Progenitor cell of endocrine pancreas (in vitro differentiated cells): ENCODE data around the gene ITGB7. TPM values are rescaled to one million over a fixed set of nuclear protein-coding genes. Genes with fewer than 3 reads are reported as not detected.
"Not testable (repeated sequence)": the region's sequence is repeated elsewhere in the genome, so short reads cannot be mapped to it uniquely, and the experiment has no call there.

Experiments
- DNase-seq: peaks from one replicate; pipeline ENCODE4 v3.0.0; 2021; ENCODE audit warnings: low spot score; ENCODE audit not compliant: unreplicated experiment
- H3K27ac Mint-ChIP-seq: 2 replicates; pipeline ENCODE4 v1.8.0; 2021; ENCODE audit warnings: mild to moderate bottlenecking, moderate library complexity, mixed read lengths
- H3K27me3 Mint-ChIP-seq: 2 replicates; pipeline ENCODE4 v1.8.0; 2021; ENCODE audit warnings: mixed read lengths
- H3K36me3 Mint-ChIP-seq: 2 replicates; pipeline ENCODE4 v1.8.0; 2022; ENCODE audit warnings: mixed read lengths; ENCODE audit not compliant: insufficient read depth
- H3K4me1 Mint-ChIP-seq: 2 replicates; pipeline ENCODE4 v1.8.0; 2021; ENCODE audit warnings: low read depth, mixed read lengths
- H3K4me3 Mint-ChIP-seq: 2 replicates; pipeline ENCODE4 v1.8.0; 2021; ENCODE audit warnings: low read depth, mild to moderate bottlenecking, moderate library complexity, mixed read lengths
- H3K9me3 Mint-ChIP-seq: 2 replicates; pipeline ENCODE4 v1.8.0; 2021; ENCODE audit warnings: low read depth, mixed read lengths
- total RNA-seq: library from RNA; stranded (reverse); gene quantifications from 2 replicates; pipeline ENCODE4 v1.2.1, GENCODE V29; 2021
- TF ChIP-seq, protein P1 (sequence below): fragments of 200-600 bp; sonication (generic); IDR thresholded peaks from one replicate; pipeline ENCODE4 v1.5.0; 2021; ENCODE audit warnings: antibody characterized with exemption, mild to moderate bottlenecking; ENCODE audit not compliant: unreplicated experiment

The ITGB7 gene
- total RNA-seq, 1 donor from 2014 or later = 0.29 TPM

DNA sequence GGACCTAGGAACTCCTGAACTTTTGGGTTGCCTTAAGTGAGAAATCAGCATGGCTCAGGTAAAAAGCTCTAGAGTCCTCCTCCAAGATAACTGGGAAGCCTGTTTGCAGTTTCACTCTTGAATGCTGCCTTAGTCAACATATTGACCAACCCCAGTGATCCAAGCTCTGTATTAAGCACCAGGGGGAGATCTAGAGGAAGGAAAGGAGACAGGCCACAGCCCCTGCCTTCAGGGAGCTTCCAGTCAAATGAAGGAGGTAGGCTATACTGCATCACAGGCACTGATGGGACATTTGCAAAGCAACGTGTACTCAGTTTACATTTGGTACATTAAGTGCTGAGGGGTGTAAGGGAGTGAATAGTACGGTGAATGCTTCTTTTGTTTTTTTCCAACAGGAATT, 25.1 kb downstream of the ITGB7 start:
- Mint-ChIP-seq H3K4me3 (peak overlapping the region; percentile 85), H3K4me1 (peaks cover 33% of the 10 kb centered on the region), H3K36me3 (peaks cover 26% of the 10 kb centered on the region), H3K27me3 (no peaks in the 10 kb centered on the region), H3K9me3 (no peaks in the 10 kb centered on the region), H3K27ac (peak overlapping the region; percentile 94)
- no peak for DNase-seq
- TF ChIP-seq, protein P1, sequence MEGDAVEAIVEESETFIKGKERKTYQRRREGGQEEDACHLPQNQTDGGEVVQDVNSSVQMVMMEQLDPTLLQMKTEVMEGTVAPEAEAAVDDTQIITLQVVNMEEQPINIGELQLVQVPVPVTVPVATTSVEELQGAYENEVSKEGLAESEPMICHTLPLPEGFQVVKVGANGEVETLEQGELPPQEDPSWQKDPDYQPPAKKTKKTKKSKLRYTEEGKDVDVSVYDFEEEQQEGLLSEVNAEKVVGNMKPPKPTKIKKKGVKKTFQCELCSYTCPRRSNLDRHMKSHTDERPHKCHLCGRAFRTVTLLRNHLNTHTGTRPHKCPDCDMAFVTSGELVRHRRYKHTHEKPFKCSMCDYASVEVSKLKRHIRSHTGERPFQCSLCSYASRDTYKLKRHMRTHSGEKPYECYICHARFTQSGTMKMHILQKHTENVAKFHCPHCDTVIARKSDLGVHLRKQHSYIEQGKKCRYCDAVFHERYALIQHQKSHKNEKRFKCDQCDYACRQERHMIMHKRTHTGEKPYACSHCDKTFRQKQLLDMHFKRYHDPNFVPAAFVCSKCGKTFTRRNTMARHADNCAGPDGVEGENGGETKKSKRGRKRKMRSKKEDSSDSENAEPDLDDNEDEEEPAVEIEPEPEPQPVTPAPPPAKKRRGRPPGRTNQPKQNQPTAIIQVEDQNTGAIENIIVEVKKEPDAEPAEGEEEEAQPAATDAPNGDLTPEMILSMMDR = no peak

- Mint-ChIP-seq H3K4me1 (peaks cover 33% of the 10 kb centered on the region), H3K27me3 (no peaks in the 10 kb centered on the region), H3K9me3 (no peaks in the 10 kb centered on the region), H3K4me3 (peak overlapping the region; percentile 85), H3K27ac (peak overlapping the region; percentile 94), H3K36me3 (peaks cover 20% of the 10 kb centered on the region)
- DNase-seq = peak; percentile 77
- TF ChIP-seq, protein P1 = no peak
Observed at GRCh38 chr12:53180931-53181645, 26.0 kb downstream of the ITGB7 start.

GRCh38 chr12:53180220-53180930, 26.7 kb downstream of the ITGB7 start, which contains the start of the genes CSAD and ZNF740:
Gene CSAD (minus strand): TSS chr12:53180925. CDS start chr12:53173470, 7,455 bp downstream.
Gene ZNF740 (plus strand): TSS chr12:53180722. CDS start chr12:53181984, 1,262 bp downstream.
- H3K27ac Mint-ChIP-seq = peak within 1 kb of the TSS; percentile 99
- H3K4me3 Mint-ChIP-seq = peak within 1 kb of the TSS; percentile 85
- peaks cover 16% of the 10 kb centered on the region for H3K36me3 Mint-ChIP-seq
- H3K27me3 Mint-ChIP-seq = no peaks in the 10 kb centered on the region
- TF ChIP-seq, protein P1 = no peak
- H3K4me1 Mint-ChIP-seq = peaks cover 38% of the 10 kb centered on the region
- DNase-seq = peak; percentile 89
- H3K9me3 Mint-ChIP-seq = no peaks in the 10 kb centered on the region

DNA sequence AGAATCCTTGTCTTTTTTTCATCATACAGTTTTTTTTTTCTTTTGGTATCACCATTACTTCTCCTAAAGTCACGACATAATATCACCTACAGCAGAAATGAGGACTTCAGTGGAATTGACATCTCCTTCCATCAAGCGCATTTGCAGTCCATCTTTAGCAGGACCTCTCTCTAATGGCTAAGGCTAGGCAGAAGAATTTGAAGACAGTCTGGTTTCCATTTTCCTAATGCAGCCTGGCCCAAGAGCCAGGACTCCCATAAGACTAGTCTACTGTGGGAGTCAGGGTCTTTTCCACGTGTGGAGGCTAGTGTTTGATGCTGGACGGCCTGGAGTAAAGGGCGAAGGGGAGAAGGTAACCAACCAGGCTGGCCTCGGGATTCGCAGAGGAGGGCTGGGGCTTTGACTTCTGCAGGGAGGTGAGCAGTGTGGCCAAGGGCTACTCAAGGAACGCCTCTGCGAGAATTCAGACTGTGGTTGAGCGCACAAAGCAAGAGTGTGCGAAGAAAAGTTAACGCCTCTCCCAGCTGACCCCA, 27.3 kb downstream of the ITGB7 start:
- DNase-seq = peak; percentile 26
- peaks cover 45% of the 10 kb centered on the region for H3K4me1 Mint-ChIP-seq
- H3K36me3 Mint-ChIP-seq = peaks cover 12% of the 10 kb centered on the region

GRCh38 chr12:53178803-53179202, 28.2 kb downstream of the ITGB7 start:
- Mint-ChIP-seq H3K4me1 (peaks cover 43% of the 10 kb centered on the region), H3K27ac (peak overlapping the region; percentile 99), H3K36me3 (peaks cover 11% of the 10 kb centered on the region)
- H3K4me3 Mint-ChIP-seq, H3K27me3 Mint-ChIP-seq, H3K9me3 Mint-ChIP-seq: not testable (repeated sequence)
- DNase-seq = peak; percentile 1

More for the DNA sequence above, 27.3 kb downstream of the ITGB7 start:
- TF ChIP-seq, protein P1 = no peak
- Mint-ChIP-seq H3K27me3 (no peaks in the 10 kb centered on the region), H3K9me3 (no peaks in the 10 kb centered on the region), H3K27ac (peak overlapping the region; percentile 99), H3K4me3 (peak overlapping the region; percentile 85)

GRCh38 chr12:53177447-53177846, 29.6 kb downstream of the ITGB7 start:
- peaks cover 35% of the 10 kb centered on the region for H3K4me1 Mint-ChIP-seq
- H3K4me3 Mint-ChIP-seq, H3K36me3 Mint-ChIP-seq, H3K9me3 Mint-ChIP-seq, H3K27ac Mint-ChIP-seq, H3K27me3 Mint-ChIP-seq, DNase-seq: not testable (repeated sequence)
